GM23338 (cell line): Measurements from ENCODE around the gene CIZ1. TPM values are rescaled to one million over a fixed set of nuclear protein-coding genes. Genes with fewer than 3 reads are reported as not detected.

ENCODE experiments used
- ATAC-seq: fragments of 200-7000 bp; cut with Tn5 transposase; 3 replicates; pipeline ENCODE4 v1.9.1; 2020
- DNase-seq: peaks from one replicate; pipeline ENCODE4 v3.0.0-alpha.2; 2015; ENCODE audit warnings: low spot score
- H2AFZ ChIP-seq: fragments of 200-600 bp; sonication (generic); 2 replicates; pipeline ENCODE4 v1.8.0; 2016; ENCODE audit warnings: antibody characterized with exemption, mild to moderate bottlenecking, moderate library complexity
- H3F3A ChIP-seq: fragments of 200-600 bp; sonication (generic); replicated peaks from 2 replicates; pipeline ENCODE4 v1.8.0; 2017; ENCODE audit warnings: antibody characterized with exemption, mixed run types, low read depth
- H3K27ac ChIP-seq: fragments of 200-600 bp; sonication (generic); 2 replicates; pipeline ENCODE4 v1.6.1; 2016; ENCODE audit warnings: low read depth
- H3K27me3 ChIP-seq: fragments of 200-600 bp; sonication (generic); 2 replicates; pipeline ENCODE4 v1.8.0; 2016; ENCODE audit warnings: mild to moderate bottlenecking, mixed run types, moderate library complexity; ENCODE audit not compliant: insufficient read depth
- H3K36me3 ChIP-seq: fragments of 200-600 bp; sonication (generic); 2 replicates; pipeline ENCODE4 v1.8.0; 2016; ENCODE audit warnings: mild to moderate bottlenecking; ENCODE audit not compliant: insufficient read depth
- H3K4me1 ChIP-seq: fragments of 200-600 bp; sonication (generic); 2 replicates; pipeline ENCODE4 v1.8.0; 2016; ENCODE audit warnings: mild to moderate bottlenecking, moderate library complexity; ENCODE audit not compliant: insufficient read depth
- H3K4me2 ChIP-seq: fragments of 200-600 bp; sonication (generic); 2 replicates; pipeline ENCODE4 v1.7.1; 2017; ENCODE audit warnings: mixed run types
- H3K4me3 ChIP-seq: fragments of 200-600 bp; sonication (generic); 2 replicates; pipeline ENCODE4 v1.6.1; 2016; ENCODE audit warnings: mixed run types
- H3K79me2 ChIP-seq: fragments of 200-600 bp; sonication (generic); replicated peaks from 2 replicates; pipeline ENCODE4 v1.8.0; 2017; ENCODE audit warnings: mild to moderate bottlenecking; ENCODE audit not compliant: insufficient read depth
- H3K9me2 ChIP-seq: fragments of 200-600 bp; sonication (generic); 2 replicates; pipeline ENCODE4 v1.8.0; 2017; ENCODE audit not compliant: insufficient read depth
- H4K20me1 ChIP-seq: fragments of 200-600 bp; sonication (generic); replicated peaks from 2 replicates; pipeline ENCODE4 v1.8.0; 2017; ENCODE audit warnings: mild to moderate bottlenecking; ENCODE audit not compliant: insufficient read depth
- H3K27ac Mint-ChIP-seq: 2 replicates; pipeline ENCODE4 v1.8.0; 2020; ENCODE audit warnings: inconsistent platforms, mild to moderate bottlenecking, moderate library complexity, mixed read lengths
- H3K27me3 Mint-ChIP-seq: 3 replicates; pipeline ENCODE4 v1.8.0; 2022; ENCODE audit warnings: low read depth, mild to moderate bottlenecking, moderate library complexity, mixed read lengths, inconsistent platforms; ENCODE audit not compliant: insufficient read depth, poor library complexity
- H3K36me3 Mint-ChIP-seq: 3 replicates; pipeline ENCODE4 v1.8.0; 2021; ENCODE audit warnings: low read depth, mild to moderate bottlenecking, inconsistent platforms, moderate library complexity, mixed read lengths
- H3K4me1 Mint-ChIP-seq: 3 replicates; pipeline ENCODE4 v1.8.0; 2020; ENCODE audit warnings: mild to moderate bottlenecking, inconsistent platforms, mixed read lengths
- H3K4me3 Mint-ChIP-seq: 3 replicates; pipeline ENCODE4 v1.8.0; 2021; ENCODE audit warnings: moderate library complexity, mild to moderate bottlenecking, inconsistent platforms, mixed read lengths
- H3K9me3 Mint-ChIP-seq: 3 replicates; pipeline ENCODE4 v1.8.0; 2020; ENCODE audit warnings: moderate library complexity, mild to moderate bottlenecking, inconsistent platforms, mixed read lengths
- CTCF ChIP-seq, 2 experiments: fragments of 200-600 bp in 1 of 2; sonication (generic) in 1 of 2; conservative IDR thresholded peaks; 2 replicates each; pipeline versions ENCODE4 v1.5.1 to v1.6.1; 2016 to 2017; ENCODE audit warnings: antibody characterized with exemption in 2 of 2, low read depth in 2 of 2, mild to moderate bottlenecking in 2 of 2, moderate library complexity in 1 of 2
- ETS1 ChIP-seq: IDR thresholded peaks from 2 replicates; pipeline ENCODE4 v1.6.1; 2016; ENCODE audit warnings: antibody characterized with exemption
- STAT1 ChIP-seq: IDR thresholded peaks from one replicate; pipeline ENCODE4 v1.6.1; 2016; ENCODE audit warnings: antibody characterized with exemption; ENCODE audit not compliant: unreplicated experiment
- ZNF114 ChIP-seq: fragments of 250-450 bp; sonication (Bioruptor Pico); IDR thresholded peaks from 2 replicates; pipeline ENCODE4 v1.5.0; 2020; ENCODE audit warnings: mild to moderate bottlenecking, moderate library complexity
- ZNF331 ChIP-seq: fragments of 250-450 bp; sonication (Bioruptor Pico); IDR thresholded peaks from 2 replicates; pipeline ENCODE4 v1.5.0; 2020; ENCODE audit warnings: low read depth, mild to moderate bottlenecking, moderate library complexity
- ZNF462 ChIP-seq: fragments of 250-450 bp; sonication (Bioruptor Pico); IDR thresholded peaks from 2 replicates; pipeline ENCODE4 v1.5.0; 2020; ENCODE audit warnings: mild to moderate bottlenecking, moderate library complexity
- polyA plus RNA-seq: library from polyadenylated mRNA; unstranded; fragments of >200 nt; fragmentation: Nextera tagmentation; extraction: Ambion mirVana; gene quantifications from 2 replicates; pipeline ENCODE4 v1.2.1, GENCODE V29; 2016
- total RNA-seq: library from RNA; depleted of rRNA; stranded (reverse); fragments of >200 nt; shearing (Covaris generic); gene quantifications from 2 replicates; pipeline ENCODE4 v1.2.3, GENCODE V29; 2014

The CIZ1 gene
- total and polyA plus RNA-seq, 2 experiments from 2014 or later, result 49.6 to 61.4 TPM

- TF ChIP-seq ZNF462 (CRISPR knock-in tag), result no peak
- TF ChIP-seq ZNF331, result no peak
- no peak for TF ChIP-seq CTCF (conservative IDR thresholded peaks at IDR 0.05; ENCODE audit: low read depth in 2 of 2)
These were observed 11.3 kb upstream of the CIZ1 start (continued) for GRCh38 chr9:128202648-128203023.

GRCh38 chr9:128201441-128202369 lies 10.3 kb upstream of the CIZ1 start:
- no peaks in the 10 kb centered on the region for H3K36me3 ChIP-seq
- no peaks in the 10 kb centered on the region for H3K27me3 ChIP-seq
- Mint-ChIP-seq H3K36me3 (no peaks in the 10 kb centered on the region; the same call in 2 of the 3 replicates), H3K4me1 (peaks cover 28% of the 10 kb centered on the region), H3K27me3 (peaks cover 9% of the 10 kb centered on the region), H3K4me3 (no peak overlapping the region; the same call in 2 of the 3 replicates), H3K9me3 (no peaks in the 10 kb centered on the region; the same call in 2 of the 3 replicates), H3K27ac (no peak overlapping the region)
- H3K4me3 ChIP-seq, result no peak overlapping the region
- no peaks in the 10 kb centered on the region for H3K9me2 ChIP-seq
- H4K20me1 ChIP-seq, result peaks cover 3% of the 10 kb centered on the region; the same call in 1 of the 2 replicates
- ATAC-seq (no peak), DNase-seq (no peak)
- H3K79me2 ChIP-seq, result 0 out of 2 replicates have a peak, but pooled peaks cover 4% of the 10 kb centered on the region
- H3K27ac ChIP-seq, result no peak overlapping the region
- TF ChIP-seq ZNF114 (CRISPR knock-in tag) (no peak), STAT1 (no peak), ETS1 (no peak), CTCF (conservative IDR thresholded peaks at IDR 0.05; ENCODE audit: low read depth in 2 of 2) (no peak)
- peaks cover 9% of the 10 kb centered on the region for H3F3A ChIP-seq
- peaks cover 9% of the 10 kb centered on the region; the same call in 1 of the 2 replicates for H3K4me1 ChIP-seq
- no peak overlapping the region for H3K4me2 ChIP-seq
- no peak overlapping the region for H2AFZ ChIP-seq
